B cell (primary cell): ENCODE data around the gene CEND1. TPM values are rescaled to one million over a fixed set of nuclear protein-coding genes. Genes with fewer than 3 reads are reported as not detected.
A peak's percentile ranks its signal among the peaks of the same experiment; 100 is the strongest.

Experiments used
- ATAC-seq: fragments of 200-7000 bp; cut with Tn5 transposase; one replicate; pipeline ENCODE4 v1.10.0; 2021; ENCODE audit warnings: low read depth, mild to moderate bottlenecking, moderate number of reproducible peaks, moderate library complexity
- CTCF ChIA-PET: fragments of 350-600 bp; sonication (Branson Sonifier 250); formaldehyde crosslinking; loops from one replicate; lab custom pipeline; 2021; ENCODE audit warnings: antibody characterized with exemption, inconsistent platforms; lab: Charles Lee
- POLR2A ChIA-PET: fragments of 350-600 bp; sonication (Branson Sonifier 250); formaldehyde crosslinking; loops from one replicate; lab custom pipeline; 2021; ENCODE audit warnings: antibody characterized with exemption; lab: Charles Lee
- DNase-seq: peaks from one replicate; pipeline ENCODE4 v3.0.0; 2013
- H2AFZ ChIP-seq: 2 replicates; pipeline ENCODE4 v1.6.1; 2012; ENCODE audit warnings: mild to moderate bottlenecking, low read depth, low read length; ENCODE audit not compliant: insufficient read depth, poor library complexity, severe bottlenecking
- H3K27ac ChIP-seq, 2 donors: 1 replicate in 1 of 2; 2 replicates in 1 of 2; pipeline ENCODE4 v1.5.1; 2012 to 2013; ENCODE audit warnings: low read length in 2 of 2, mild to moderate bottlenecking in 2 of 2, moderate library complexity in 1 of 2
- H3K27me3 ChIP-seq, 4 experiments: fragments of 200-600 bp in 1 of 4; sonication (generic) in 1 of 4; replicated peaks in 1 of 4; 1 replicate in 2 of 4; 2 replicates in 2 of 4; pipeline versions ENCODE4 v1.6.1 to v1.7.0; 2013 to 2016; ENCODE audit warnings: low read length in 3 of 4, mild to moderate bottlenecking in 2 of 4, mixed read lengths in 1 of 4, moderate library complexity in 1 of 4; ENCODE audit not compliant: insufficient read depth in 4 of 4, control insufficient read depth in 3 of 4; ENCODE audit errors: control extremely low read depth in 1 of 4
- H3K36me3 ChIP-seq, 2 experiments: replicated peaks in 1 of 2; 1 replicate in 1 of 2; 2 replicates in 1 of 2; pipeline versions ENCODE4 v1.6.1 to v1.7.1; 2013; ENCODE audit warnings: low read length in 1 of 2; ENCODE audit not compliant: insufficient read depth in 2 of 2, control insufficient read depth in 1 of 2; ENCODE audit errors: control extremely low read depth in 1 of 2, extremely low read depth in 1 of 2
- H3K4me1 ChIP-seq, 2 donors: fragments of 200-600 bp in 1 of 2; sonication (generic) in 1 of 2; 1 replicate in 1 of 2; 2 replicates in 1 of 2; pipeline versions ENCODE4 v1.5.1 to v1.6.1; 2013 to 2017; ENCODE audit warnings: low read length in 2 of 2; ENCODE audit not compliant: control insufficient read depth in 2 of 2, insufficient read depth in 2 of 2
- H3K4me2 ChIP-seq: replicated peaks from 2 replicates; pipeline ENCODE3; 2012; ENCODE audit warnings: mild to moderate bottlenecking, low read depth, low read length; ENCODE audit not compliant: poor library complexity, severe bottlenecking
- H3K4me3 ChIP-seq, 5 experiments: fragments of 200-600 bp in 1 of 5; sonication (generic) in 1 of 5; 1 replicate in 3 of 5; 2 replicates in 2 of 5; pipeline versions ENCODE4 v1.5.1 to v1.7.0; 2011 to 2016; ENCODE audit warnings: low read length in 4 of 5, mild to moderate bottlenecking in 4 of 5, low read depth in 2 of 5, control low read depth in 1 of 5, moderate library complexity in 1 of 5; ENCODE audit not compliant: insufficient read depth in 1 of 5; ENCODE audit errors: control extremely low read depth in 1 of 5, extremely low read depth in 1 of 5
- H3K79me2 ChIP-seq: fragments of 200-600 bp; sonication (generic); one replicate; pipeline ENCODE4 v1.6.0; 2016; ENCODE audit warnings: low read length; ENCODE audit not compliant: control insufficient read depth, insufficient read depth
- H3K9ac ChIP-seq: fragments of 200-600 bp; sonication (generic); 2 replicates; pipeline ENCODE4 v1.6.1; 2017; ENCODE audit warnings: mild to moderate bottlenecking, low read length, moderate library complexity
- H3K9me3 ChIP-seq, 3 donors: one replicate each; pipeline versions ENCODE4 v1.6.1 to v1.7.1; 2013; ENCODE audit warnings: low read length in 2 of 3; ENCODE audit not compliant: control insufficient read depth in 2 of 3, insufficient read depth in 1 of 3; ENCODE audit errors: control extremely low read depth in 1 of 3
- H4K20me1 ChIP-seq: 2 replicates; pipeline ENCODE4 v1.6.0; 2012; ENCODE audit warnings: mild to moderate bottlenecking, low read length; ENCODE audit not compliant: insufficient read depth, control insufficient read depth, poor library complexity, severe bottlenecking
- H3K27ac Mint-ChIP-seq: one replicate; pipeline ENCODE4 v1.8.0; 2021; ENCODE audit warnings: mixed read lengths
- H3K27me3 Mint-ChIP-seq: one replicate; pipeline ENCODE4 v1.8.0; 2021; ENCODE audit warnings: mixed read lengths
- H3K4me1 Mint-ChIP-seq: one replicate; pipeline ENCODE4 v1.8.0; 2021; ENCODE audit warnings: mixed read lengths
- H3K4me3 Mint-ChIP-seq: one replicate; pipeline ENCODE4 v1.8.0; 2021; ENCODE audit warnings: mixed read lengths
- H3K9me3 Mint-ChIP-seq: one replicate; pipeline ENCODE4 v1.8.0; 2022; ENCODE audit warnings: mixed read lengths; ENCODE audit not compliant: insufficient read depth
- CTCF ChIP-seq: fragments of 200-600 bp; IDR thresholded peaks from one replicate; pipeline ENCODE4 v1.8.0; 2022; ENCODE audit warnings: antibody characterized with exemption, mild to moderate bottlenecking
- EZH2 ChIP-seq: IDR thresholded peaks from 2 replicates; pipeline ENCODE4 v1.6.1; 2012; ENCODE audit warnings: borderline replicate concordance, low read depth, mild to moderate bottlenecking, moderate library complexity, low read length; ENCODE audit not compliant: insufficient read depth, poor library complexity, severe bottlenecking
- WGBS: methylation state at CpG from one replicate; pipeline ENCODE4 v1.1.5; 2013; ENCODE audit warnings: missing lambda C conversion rate; ENCODE audit not compliant: insufficient coverage; 5-methylcytosine and 5-hydroxymethylcytosine counted together
- intact Hi-C: fragments of 100-400 bp; cut with micrococcal nuclease; formaldehyde crosslinking; loops from one replicate; pipeline ENCODE4 v1.10.0; 2022
- polyA plus RNA-seq: library from polyadenylated mRNA; depleted of rRNA; stranded (reverse); fragments of >200 nt; gene quantifications from 2 replicates; pipeline ENCODE4 v1.2.3, GENCODE V29; 2012
- total RNA-seq, 2 donors: library from RNA; stranded (reverse); fragments of 120-200 nt in 1 of 2; gene quantifications; 1 replicate in 1 of 2; 2 replicates in 1 of 2; pipeline versions ENCODE4 v1.2.3 to v1.2.4, GENCODE V29; 2013 to 2022

The CEND1 gene
- total and polyA plus RNA-seq, 2 donors (not counting 1 experiment from before 2014, with no cell fraction given): 0.13 to 0.39 TPM

- intact Hi-C loops: loop anchor here (1.0 to 5.0 kb wide), 5 partner anchors 10 to 302 kb away; partner anchors contain the start of genes AP2A2, POLR2L, RNH1 and SLC25A22
- Mint-ChIP-seq H3K27ac (peak overlapping the region; percentile 99), H3K27me3 (no peaks in the 10 kb centered on the region), H3K4me3 (peak overlapping the region; percentile 96), H3K9me3 (no peaks in the 10 kb centered on the region), H3K4me1 (peaks cover 45% of the 10 kb centered on the region)
- Histone ChIP-seq H3K27me3 (no peaks in the 10 kb centered on the region), H3K9me3 (no peaks in the 10 kb centered on the region), H4K20me1 (peaks cover 41% of the 10 kb centered on the region), H3K4me2 (peak overlapping the region; percentile 87), H3K4me1 (peaks cover 31 to 43% of the 10 kb centered on the region in 2 donors), H3K36me3 (peaks cover 2 to 24% of the 10 kb centered on the region in 2 experiments), H3K9ac (peak overlapping the region; percentile 90), H3K27ac (peak overlapping the region; percentile 83 to 94), H3K4me3 (peak overlapping the region in 4 of 5 experiments; percentile 53 to 95 (median 88)), H3K79me2 (peaks cover 38% of the 10 kb centered on the region), H2AFZ (peak overlapping the region; percentile 93)
- 25% methylated on average over 32 of the region's 36 CpGs for WGBS
- CTCF ChIA-PET: interaction anchor here (1.1 to 2.6 kb wide), 4 partner anchors 10 to 254 kb away, joined by 3 to 14 read pairs (median 4); partner anchors contain the start of gene PNPLA2
- DNase-seq: no peak
- no peak for TF ChIP-seq CTCF
- no peak for TF ChIP-seq EZH2
- no peak for ATAC-seq
- POLR2A ChIA-PET: interaction anchor here (0.8 to 2.9 kb wide), 6 partner anchors 11 to 113 kb away, joined by 3 to 32 read pairs (median 8); partner anchors contain the start of genes PNPLA2, POLR2L, SLC25A22 and TMEM80
Observed at GRCh38 chr11:808427-809286, 18.8 kb upstream of the CEND1 start.
